Right lung (tissue), 10 donors: Measurements from ENCODE around the gene SF3B2. TPM values are rescaled to one million over a fixed set of nuclear protein-coding genes. Genes with fewer than 3 reads are reported as not detected.
A peak's percentile ranks its signal among the peaks of the same experiment; 100 is the strongest.
"Not testable (repeated sequence)": the region's sequence is repeated elsewhere in the genome, so short reads cannot be mapped to it uniquely, and the experiment has no call there.

Source experiments
- DNase-seq, 2 donors: peaks; one replicate each; pipeline ENCODE4 v3.0.0-alpha.2; 2013
- long read RNA-seq, 8 donors: transcript quantifications; one replicate each; lab custom pipeline, GENCODE V29; 2026
- polyA plus RNA-seq, 5 donors: library from polyadenylated mRNA; unstranded; fragments of 120-200 nt; gene quantifications; one replicate each; pipeline versions ENCODE4 v1.2.1 to v1.2.3, GENCODE V29; 2013; ENCODE audit warnings: inconsistent platforms in 1 of 5, low replicate concordance in 1 of 5; ENCODE audit not compliant: insufficient read length in 5 of 5, insufficient read depth in 1 of 5

Gene SF3B2
- polyA plus RNA-seq, result 100 to 1,000 TPM; 168 to 227 (median 205) TPM
- long read RNA-seq, donor 1, transcript SF3B2-201 (22 exons, 2,903 nt), result major isoform, 6 of 125 reads
- long read RNA-seq, donor 1, transcript SF3B2-212 (4 exons, 616 nt), result major isoform, 6 of 125 reads
- long read RNA-seq, donor 1, partial matches to known transcripts, result 106 of 125 reads
- long read RNA-seq, donor 1, other reads (novel, unspliced or antisense), result 0 of 125 reads
- long read RNA-seq, donor 2, transcript SF3B2-201 (22 exons, 2,903 nt), result major isoform, 13 of 49 reads
- long read RNA-seq, donor 2, partial matches to known transcripts, result 35 of 49 reads
- long read RNA-seq, donor 2, other reads (novel, unspliced or antisense), result 0 of 49 reads
- long read RNA-seq, donor 3, partial matches to known transcripts, result 68 of 73 reads
- long read RNA-seq, donor 3, other reads (novel, unspliced or antisense), result 0 of 73 reads
- long read RNA-seq, donor 4, transcript SF3B2-201 (22 exons, 2,903 nt), result major isoform, 7 of 60 reads
- long read RNA-seq, donor 4, partial matches to known transcripts, result 44 of 60 reads
- long read RNA-seq, donor 4, other reads (novel, unspliced or antisense), result 0 of 60 reads
- long read RNA-seq, donor 5, transcript SF3B2-201 (22 exons, 2,903 nt), result major isoform, 10 of 99 reads
- long read RNA-seq, donor 5, partial matches to known transcripts, result 76 of 99 reads
- long read RNA-seq, donor 5, other reads (novel, unspliced or antisense), result 5 of 99 reads
- long read RNA-seq, donor 6, transcript SF3B2-201 (22 exons, 2,903 nt), result major isoform, 13 of 98 reads
- long read RNA-seq, donor 6, partial matches to known transcripts, result 79 of 98 reads
- long read RNA-seq, donor 6, other reads (novel, unspliced or antisense), result 0 of 98 reads
- long read RNA-seq, donor 7, transcript SF3B2-201 (22 exons, 2,903 nt), result major isoform, 8 of 49 reads
- long read RNA-seq, donor 7, partial matches to known transcripts, result 29 of 49 reads
- long read RNA-seq, donor 7, other reads (novel, unspliced or antisense), result 5 of 49 reads
- long read RNA-seq, donor 8, partial matches to known transcripts, result 14 of 23 reads
- long read RNA-seq, donor 8, other reads (novel, unspliced or antisense), result 0 of 23 reads

- peak; percentile 98 for DNase-seq
Measured at GRCh38 chr11:66051766-66052663, at the start of gene SF3B2. SF3B2 (plus strand) TSS chr11:66052364; CDS start chr11:66052385, 21 bp downstream.

GRCh38 chr11:66002648-66003225 lies 49.4 kb upstream of the SF3B2 start:
- DNase-seq, result no peak

- no peak for DNase-seq
Measured at GRCh38 chr11:66003291-66003690, 48.9 kb upstream of the SF3B2 start.

GRCh38 chr11:66004186-66004585 lies 48.0 kb upstream of the SF3B2 start:
- no peak for DNase-seq

- no peak for DNase-seq
Measured at GRCh38 chr11:66006134-66006890, 45.9 kb upstream of the SF3B2 start.

GRCh38 chr11:66006891-66007176 lies 45.3 kb upstream of the SF3B2 start:
- DNase-seq, result no peak

GRCh38 chr11:66007201-66007634 lies 44.9 kb upstream of the SF3B2 start:
- DNase-seq, result no peak

GRCh38 chr11:66008095-66008467 lies 44.1 kb upstream of the SF3B2 start:
- no peak for DNase-seq

GRCh38 chr11:66008468-66009101 lies 43.6 kb upstream of the SF3B2 start:
- no peak for DNase-seq

GRCh38 chr11:66010036-66010435 lies 42.1 kb upstream of the SF3B2 start:
- DNase-seq, result not testable (repeated sequence)

- peak; percentile 36 to 51 for DNase-seq
Measured at GRCh38 chr11:66011239-66011784, 40.9 kb upstream of the SF3B2 start.

- DNase-seq, result no peak
Measured at GRCh38 chr11:66011785-66012303, 40.3 kb upstream of the SF3B2 start, which contains the start of gene CST6. CST6 (plus strand) TSS chr11:66012008; CDS start chr11:66012045, 37 bp downstream.

- DNase-seq, result no peak
Measured at GRCh38 chr11:66012371-66012945, 39.7 kb upstream of the SF3B2 start.

- no peak for DNase-seq
Measured at GRCh38 chr11:66012946-66013761, 39.0 kb upstream of the SF3B2 start.

- DNase-seq, result no peak
Measured at GRCh38 chr11:66013762-66014100, 38.4 kb upstream of the SF3B2 start.

GRCh38 chr11:66014804-66015453 lies 37.2 kb upstream of the SF3B2 start:
- no peak for DNase-seq

GRCh38 chr11:66015454-66015881 lies 36.7 kb upstream of the SF3B2 start:
- DNase-seq, result no peak
